H1 (cell line): ENCODE data around the gene MFAP3L. TPM values are rescaled to one million over a fixed set of nuclear protein-coding genes. Genes with fewer than 3 reads are reported as not detected.

Experiments
- CTCF ChIA-PET: fragments of 300-600 bp; sonication (Branson Sonifier 250); formaldehyde crosslinking; loops from one replicate; lab custom pipeline; 2021; ENCODE audit not compliant: partially characterized antibody; lab: Charles Lee
- POLR2A ChIA-PET: fragments of 300-600 bp; sonication (Branson Sonifier 250); formaldehyde crosslinking; loops from one replicate; lab custom pipeline; 2021; ENCODE audit warnings: inconsistent platforms; ENCODE audit not compliant: partially characterized antibody; lab: Charles Lee
- DNase-seq, 2 experiments: peaks; one replicate each; pipeline versions ENCODE4 v3.0.0 to v3.0.0-alpha.2; 2010 to 2022; ENCODE audit warnings: low spot score in 2 of 2, low read depth in 1 of 2, mixed read lengths in 1 of 2
- FAIRE-seq: peaks from 2 replicates; lab custom pipeline; 2011; peaks lifted over from hg19 to GRCh38; lab: Jason Lieb, UNC
- H2AFZ ChIP-seq: 2 replicates; pipeline ENCODE4 v1.8.1; 2012; ENCODE audit warnings: low read length, inconsistent platforms
- H2AK5ac ChIP-seq: 2 replicates; pipeline ENCODE4 v1.6.1; 2013; ENCODE audit warnings: low read depth, low read length
- H2BK120ac ChIP-seq: replicated peaks from 2 replicates; pipeline ENCODE3; 2013; ENCODE audit warnings: low read depth, low read length, inconsistent platforms
- H2BK12ac ChIP-seq: 2 replicates; pipeline ENCODE4 v1.6.1; 2013; ENCODE audit warnings: low read depth, low read length
- H2BK15ac ChIP-seq: 2 replicates; pipeline ENCODE4 v1.6.1; 2013; ENCODE audit warnings: low read length
- H2BK20ac ChIP-seq: 2 replicates; pipeline ENCODE4 v1.6.1; 2013; ENCODE audit warnings: low read length
- H2BK5ac ChIP-seq: 2 replicates; pipeline ENCODE4 v1.6.1; 2013; ENCODE audit warnings: low read depth, low read length
- H3K14ac ChIP-seq: 2 replicates; pipeline ENCODE4 v1.6.1; 2013; ENCODE audit warnings: inconsistent platforms; ENCODE audit not compliant: insufficient read length
- H3K18ac ChIP-seq: 2 replicates; pipeline ENCODE4 v1.6.1; 2013; ENCODE audit warnings: low read length; ENCODE audit errors: extremely low read depth
- H3K23ac ChIP-seq: 2 replicates; pipeline ENCODE4 v1.6.1; 2013; ENCODE audit warnings: inconsistent platforms; ENCODE audit not compliant: insufficient read length
- H3K23me2 ChIP-seq: 2 replicates; pipeline ENCODE4 v1.6.1; 2013; ENCODE audit warnings: low read depth, low read length
- H3K27ac ChIP-seq: 2 replicates; pipeline ENCODE4 v1.6.1; 2011; ENCODE audit warnings: low read depth, low read length, inconsistent platforms
- H3K27me3 ChIP-seq, 4 experiments: replicated peaks in 1 of 4; 1 replicate in 1 of 4; 2 replicates in 3 of 4; pipeline versions ENCODE4 v1.6.1 to v1.8.1; 2011 to 2013; ENCODE audit warnings: low read length in 3 of 4, mild to moderate bottlenecking in 3 of 4, inconsistent platforms in 2 of 4, mixed read lengths in 2 of 4, moderate library complexity in 1 of 4; ENCODE audit not compliant: control insufficient read depth in 3 of 4, insufficient read depth in 3 of 4; ENCODE audit errors: extremely low read depth in 1 of 4
- H3K36me3 ChIP-seq, 4 experiments: 2 replicates each; pipeline versions ENCODE4 v1.6.1 to v1.8.1; 2011 to 2013; ENCODE audit warnings: mild to moderate bottlenecking in 4 of 4, low read length in 3 of 4, moderate library complexity in 2 of 4, control low read depth in 1 of 4, inconsistent platforms in 1 of 4; ENCODE audit not compliant: insufficient read depth in 4 of 4, control insufficient read depth in 2 of 4
- H3K4ac ChIP-seq: replicated peaks from 2 replicates; pipeline ENCODE3; 2013; ENCODE audit warnings: low read length, low read depth, mixed read lengths, inconsistent platforms; ENCODE audit not compliant: insufficient read length
- H3K4me1 ChIP-seq, 4 experiments: replicated peaks in 1 of 4; 1 replicate in 1 of 4; 2 replicates in 3 of 4; pipeline versions ENCODE4 v1.6.1 to v1.8.1; 2011 to 2013; ENCODE audit warnings: low read length in 3 of 4, inconsistent platforms in 2 of 4, mixed read lengths in 1 of 4; ENCODE audit not compliant: insufficient read depth in 4 of 4, control insufficient read depth in 3 of 4
- H3K4me2 ChIP-seq, 2 experiments: 2 replicates each; pipeline versions ENCODE4 v1.6.1 to v1.8.1; 2011 to 2013; ENCODE audit warnings: low read depth in 2 of 2, low read length in 2 of 2, control low read depth in 1 of 2, inconsistent platforms in 1 of 2, mild to moderate bottlenecking in 1 of 2; ENCODE audit not compliant: insufficient read depth in 1 of 2
- H3K4me3 ChIP-seq, 4 experiments: fragments of 200-600, 300-600 bp in 1 of 4; sonication (generic), shearing (Covaris generic), sonication (Bioruptor Twin) in 1 of 4; 2 replicates each; pipeline versions ENCODE4 v1.5.1 to v1.8.1; 2011 to 2016; ENCODE audit warnings: low read length in 4 of 4, low read depth in 3 of 4, control low read depth in 2 of 4, inconsistent platforms in 2 of 4, mild to moderate bottlenecking in 2 of 4, mixed read lengths in 1 of 4, moderate library complexity in 1 of 4; ENCODE audit not compliant: insufficient read depth in 2 of 4; ENCODE audit errors: extremely low read depth in 1 of 4
- H3K56ac ChIP-seq: replicated peaks from 2 replicates; pipeline ENCODE3; 2013; ENCODE audit warnings: low read depth, mild to moderate bottlenecking, mixed read lengths, low read length, inconsistent platforms; ENCODE audit not compliant: insufficient read length
- H3K79me1 ChIP-seq: 2 replicates; pipeline ENCODE4 v1.6.1; 2013; ENCODE audit warnings: low read depth, low read length, control low read depth
- H3K79me2 ChIP-seq, 2 experiments: 2 replicates each; pipeline versions ENCODE4 v1.6.1 to v1.8.1; 2012 to 2013; ENCODE audit warnings: low read length in 2 of 2, mild to moderate bottlenecking in 2 of 2, inconsistent platforms in 1 of 2; ENCODE audit not compliant: insufficient read depth in 2 of 2, control insufficient read depth in 1 of 2
- H3K9ac ChIP-seq, 4 experiments: replicated peaks in 1 of 4; 1 replicate in 1 of 4; 2 replicates in 3 of 4; pipeline versions ENCODE4 v1.6.1 to v1.8.1; 2011 to 2013; ENCODE audit warnings: low read depth in 3 of 4, low read length in 3 of 4, control low read depth in 2 of 4, mild to moderate bottlenecking in 2 of 4, moderate library complexity in 2 of 4, inconsistent platforms in 1 of 4; ENCODE audit errors: extremely low read depth in 1 of 4
- H3K9me3 ChIP-seq, 2 experiments: 2 replicates each; pipeline versions ENCODE4 v1.6.1 to v1.8.1; 2012 to 2013; ENCODE audit warnings: mild to moderate bottlenecking in 2 of 2, moderate library complexity in 2 of 2, control low read depth in 1 of 2, inconsistent platforms in 1 of 2, low read depth in 1 of 2, low read length in 1 of 2, mixed read lengths in 1 of 2; ENCODE audit not compliant: insufficient read depth in 2 of 2
- H4K20me1 ChIP-seq, 2 experiments: replicated peaks in 1 of 2; 2 replicates each; pipeline versions ENCODE3 to v1.8.1; 2011 to 2013; ENCODE audit warnings: inconsistent platforms in 2 of 2, low read length in 2 of 2, mild to moderate bottlenecking in 1 of 2; ENCODE audit not compliant: insufficient read depth in 2 of 2, control insufficient read depth in 1 of 2
- H4K5ac ChIP-seq: 2 replicates; pipeline ENCODE4 v1.6.1; 2013; ENCODE audit warnings: low read length, low read depth, mixed read lengths, inconsistent platforms; ENCODE audit not compliant: insufficient read length
- H4K8ac ChIP-seq: 2 replicates; pipeline ENCODE4 v1.8.0; 2013; ENCODE audit warnings: mild to moderate bottlenecking, moderate library complexity, low read length, inconsistent platforms; ENCODE audit not compliant: insufficient read depth; ENCODE audit errors: extremely low read depth
- H4K91ac ChIP-seq: replicated peaks from 2 replicates; pipeline ENCODE3; 2013; ENCODE audit warnings: low read length, mixed read lengths, inconsistent platforms; ENCODE audit not compliant: insufficient read length
- BACH1 ChIP-seq: IDR thresholded peaks from 2 replicates; pipeline ENCODE4 v1.6.1; 2012; ENCODE audit warnings: low read length, improper control_type of control experiment
- BCL11A ChIP-seq, 2 experiments: IDR thresholded peaks; one replicate each; pipeline ENCODE4 v1.6.1; 2011; ENCODE audit warnings: low read depth in 2 of 2, low read length in 2 of 2, mild to moderate bottlenecking in 2 of 2
- CREB1 ChIP-seq: IDR thresholded peaks from 2 replicates; pipeline ENCODE4 v1.6.1; 2012; ENCODE audit warnings: inconsistent platforms
- CTBP2 ChIP-seq: IDR thresholded peaks from 2 replicates; pipeline ENCODE4 v1.7.0; 2011; ENCODE audit warnings: borderline replicate concordance, mild to moderate bottlenecking, moderate library complexity, mixed read lengths, low read length; ENCODE audit not compliant: insufficient read depth, insufficient read length
- RFX5 ChIP-seq: IDR thresholded peaks from 2 replicates; pipeline ENCODE4 v1.6.1; 2011; ENCODE audit warnings: low read depth, low read length, improper control_type of control experiment, borderline replicate concordance
- SIN3A ChIP-seq, 2 experiments: IDR thresholded peaks in 1 of 2; conservative IDR thresholded peaks in 1 of 2; 2 replicates each; pipeline ENCODE4 v1.6.1; 2011 to 2012; ENCODE audit warnings: low read length in 2 of 2, improper control_type of control experiment in 1 of 2, low read depth in 1 of 2, mild to moderate bottlenecking in 1 of 2
- TCF12 ChIP-seq: IDR thresholded peaks from 2 replicates; pipeline ENCODE4 v1.6.1; 2011; ENCODE audit warnings: low read depth, mild to moderate bottlenecking, low read length
- WGBS, 2 experiments: shearing (Covaris generic) in 1 of 2; methylation state at CpG; one replicate each; pipeline versions ENCODE4 v1.1.6 to v1.1.7; 2013 to 2015; ENCODE audit warnings: low lambda C conversion rate in 2 of 2, mixed read lengths in 2 of 2, inconsistent platforms in 1 of 2, low coverage in 1 of 2, missing lambda C conversion rate in 1 of 2; ENCODE audit not compliant: insufficient replicate concordance in 2 of 2, insufficient coverage in 1 of 2, insufficient read length in 1 of 2; ENCODE audit errors: extremely low coverage in 1 of 2, missing lambda C conversion rate in 1 of 2; 5-methylcytosine and 5-hydroxymethylcytosine counted together
- polyA plus RNA-seq, 7 experiments: library from polyadenylated mRNA; depleted of rRNA in 3 of 7; stranded (reverse) in 5 of 7; unstranded in 2 of 7; fragments of >200 nt in 5 of 7; fragments of 200-250 nt in 2 of 7; gene quantifications; 1 replicate in 5 of 7; 2 replicates in 1 of 7; 4 replicates in 1 of 7; pipeline versions ENCODE4 v1.2.1 to v1.2.3, GENCODE V29; 2011 to 2013; ENCODE audit warnings: missing spikeins in 2 of 7, mixed read lengths in 2 of 7
- total RNA-seq: library from RNA; stranded (reverse); fragmentation: NEBNext Ultra II Directional; extraction: Animal tissue kit (Norgen Biotek cat#: 25700); gene quantifications from 2 replicates; pipeline ENCODE4 v1.2.1, GENCODE V29; 2021

The MFAP3L gene
- total and polyA plus RNA-seq, 2 of the 8 experiments (the other 6 are each of a cell fraction or from before 2014, with no cell fraction given): 7.0 to 9.8 TPM

GRCh38 chr4:170008801-170009200 lies 17.4 kb downstream of the MFAP3L start:
- Histone ChIP-seq H3K4me2 (no peak overlapping the region), H4K8ac (no peak overlapping the region)
- FAIRE-seq: no peak

More at GRCh38 chr4:170008801-170009200, 17.4 kb downstream of the MFAP3L start:
- Histone ChIP-seq H3K14ac (no peak overlapping the region), H3K79me1 (no peaks in the 10 kb centered on the region), H2BK12ac (no peak overlapping the region), H4K20me1 (no peaks in the 10 kb centered on the region), H3K9me3 (no peaks in the 10 kb centered on the region), H3K4ac (no peak overlapping the region), H3K23ac (no peak overlapping the region), H4K91ac (no peak overlapping the region), H3K27me3 (no peaks in the 10 kb centered on the region), H3K4me3 (no peak overlapping the region), H2AFZ (no peak overlapping the region), H4K5ac (no peak overlapping the region), H3K56ac (no peak overlapping the region), H2AK5ac (no peak overlapping the region), H2BK20ac (no peak overlapping the region), H3K79me2 (no peaks in the 10 kb centered on the region; a peak in 1 of 4 replicates), H3K23me2 (no peaks in the 10 kb centered on the region), H3K4me1 (peaks cover 0 to 6% (median 2%) of the 10 kb centered on the region in 4 experiments; a peak in 2 of 7 replicates), H2BK120ac (no peak overlapping the region), H3K18ac (no peak overlapping the region), H2BK15ac (no peak overlapping the region), H3K9ac (no peak overlapping the region), H2BK5ac (no peak overlapping the region), H3K27ac (no peak overlapping the region), H3K36me3 (no peaks in the 10 kb centered on the region; a peak in 1 of 8 replicates)
- ChIA-PET POLR2A (interaction anchor here (1.0 kb wide), 1 partner anchor 13 kb away, joined by 3 read pairs; no protein-coding TSS in a partner anchor), CTCF (interaction anchor here (1.2 to 2.8 kb wide), 3 partner anchors 132 to 199 kb away, joined by 3 to 9 read pairs (median 6); no protein-coding TSS in a partner anchor)
- DNase-seq: no peak
- WGBS, 2 experiments: 95% methylated on average over 10 of the region's 10 CpGs; no CpG with 5 or more reads in 1 of the 2 experiments
- TF ChIP-seq SIN3A (conservative IDR thresholded peaks at IDR 0.05 in 1 of 2, IDR thresholded peaks at IDR 0.05 in 1 of 2; ENCODE audit: low read depth in 1 of 2, low read length in 2 of 2): no peak
- TF ChIP-seq CREB1: no peak
- TF ChIP-seq BACH1: no peak
- TF ChIP-seq CTBP2: no peak
- no peak for TF ChIP-seq TCF12
- no peak for TF ChIP-seq RFX5
- no peak for TF ChIP-seq BCL11A (IDR thresholded peaks at IDR 0.05; ENCODE audit: low read depth in 2 of 2, low read length in 2 of 2)
